PFSK-1 (cell line): ENCODE results near the gene NR3C1.

Experiments used
- FOXP2 ChIP-seq: optimal IDR thresholded peaks from 2 replicates; pipeline ENCODE3; 2011; ENCODE audit warnings: borderline replicate concordance, control low read depth, inconsistent platforms; ENCODE audit not compliant: insufficient read depth; ENCODE audit errors: extremely low read length, extremely low read depth
- POLR2AphosphoS5 ChIP-seq: IDR thresholded peaks from 2 replicates; pipeline ENCODE4 v1.6.1; 2012; ENCODE audit warnings: low read depth, mild to moderate bottlenecking, control low read depth, low read length, moderate library complexity
- REST ChIP-seq, 2 experiments: IDR thresholded peaks; 2 replicates each; pipeline versions ENCODE4 v1.6.1 to v1.8.0; 2011 to 2012; ENCODE audit warnings: low read depth in 2 of 2, low read length in 2 of 2, control low read depth in 1 of 2, inconsistent platforms in 1 of 2, mild to moderate bottlenecking in 1 of 2, moderate library complexity in 1 of 2; ENCODE audit not compliant: insufficient read depth in 1 of 2
- SIN3A ChIP-seq: IDR thresholded peaks from 2 replicates; pipeline ENCODE4 v1.6.1; 2012; ENCODE audit warnings: mild to moderate bottlenecking, low read length, moderate library complexity, borderline replicate concordance; ENCODE audit not compliant: insufficient read depth
- TAF1 ChIP-seq: IDR thresholded peaks from 2 replicates; pipeline ENCODE4 v1.6.1; 2012; ENCODE audit warnings: low read length, control low read depth, borderline replicate concordance; ENCODE audit not compliant: insufficient read depth

GRCh38 chr5:143334903-143335302 is 68.6 kb downstream of the NR3C1 start:
- TF ChIP-seq POLR2AphosphoS5 (no peak), SIN3A (no peak), REST (IDR thresholded peaks at IDR 0.05; ENCODE audit: insufficient read depth in 1 of 2, low read depth in 2 of 2, low read length in 2 of 2) (no peak), TAF1 (no peak), FOXP2 (no peak)
